Astrocyte (in vitro differentiated cells and primary cell): ENCODE measurements around the gene KBTBD13. TPM values are rescaled to one million over a fixed set of nuclear protein-coding genes. Genes with fewer than 3 reads are reported as not detected.
A peak's percentile ranks its signal among the peaks of the same experiment; 100 is the strongest.

Source experiments
- DNase-seq: peaks from one replicate; pipeline ENCODE4 v3.0.0-alpha.2; 2010; ENCODE audit warnings: low read depth
- FAIRE-seq: peaks from 2 replicates; lab custom pipeline; 2011; peaks lifted over from hg19 to GRCh38; lab: Jason Lieb, UNC
- H2AFZ ChIP-seq: 2 replicates; pipeline ENCODE4 v1.6.0; 2012; ENCODE audit warnings: low read depth, low read length, inconsistent platforms
- H3K27ac ChIP-seq: 2 replicates; pipeline ENCODE4 v1.5.1; 2011; ENCODE audit warnings: low read depth, low read length, inconsistent platforms
- H3K27me3 ChIP-seq: 2 replicates; pipeline ENCODE4 v1.6.0; 2011; ENCODE audit warnings: low read length, inconsistent platforms; ENCODE audit not compliant: insufficient read depth
- H3K36me3 ChIP-seq: 2 replicates; pipeline ENCODE4 v1.5.1; 2011; ENCODE audit warnings: low read length, inconsistent platforms; ENCODE audit not compliant: insufficient read depth
- H3K4me1 ChIP-seq: 2 replicates; pipeline ENCODE4 v1.5.1; 2011; ENCODE audit warnings: low read length, inconsistent platforms; ENCODE audit not compliant: insufficient read depth
- H3K4me2 ChIP-seq: 2 replicates; pipeline ENCODE4 v1.6.0; 2012; ENCODE audit warnings: low read length, inconsistent platforms
- H3K4me3 ChIP-seq: 2 replicates; pipeline ENCODE4 v1.5.1; 2011; ENCODE audit warnings: low read depth, mild to moderate bottlenecking, low read length, inconsistent platforms; ENCODE audit not compliant: insufficient read depth
- H3K79me2 ChIP-seq: 2 replicates; pipeline ENCODE4 v1.6.0; 2012; ENCODE audit warnings: mild to moderate bottlenecking, low read length, inconsistent platforms; ENCODE audit not compliant: insufficient read depth
- H3K9ac ChIP-seq: 2 replicates; pipeline ENCODE4 v1.6.0; 2012; ENCODE audit warnings: mild to moderate bottlenecking, low read length, inconsistent platforms
- H3K9me3 ChIP-seq: 2 replicates; pipeline ENCODE4 v1.5.1; 2012; ENCODE audit warnings: low read depth, mild to moderate bottlenecking, low read length, inconsistent platforms; ENCODE audit not compliant: insufficient read depth
- H4K20me1 ChIP-seq: 2 replicates; pipeline ENCODE4 v1.6.0; 2012; ENCODE audit warnings: low read length, inconsistent platforms; ENCODE audit not compliant: insufficient read depth
- H3K27ac Mint-ChIP-seq: one replicate; pipeline ENCODE4 v1.8.0; 2021; ENCODE audit warnings: mild to moderate bottlenecking, mixed read lengths; ENCODE audit not compliant: unreplicated experiment
- H3K27me3 Mint-ChIP-seq: one replicate; pipeline ENCODE4 v1.8.0; 2021; ENCODE audit warnings: low read depth, mixed read lengths; ENCODE audit not compliant: unreplicated experiment
- H3K36me3 Mint-ChIP-seq: one replicate; pipeline ENCODE4 v1.8.0; 2021; ENCODE audit warnings: low read depth, mixed read lengths; ENCODE audit not compliant: unreplicated experiment
- H3K4me1 Mint-ChIP-seq: one replicate; pipeline ENCODE4 v1.8.0; 2021; ENCODE audit warnings: low read depth, mixed read lengths; ENCODE audit not compliant: unreplicated experiment
- H3K4me3 Mint-ChIP-seq: one replicate; pipeline ENCODE4 v1.8.0; 2021; ENCODE audit warnings: mild to moderate bottlenecking, moderate library complexity, mixed read lengths; ENCODE audit not compliant: unreplicated experiment
- H3K9me3 Mint-ChIP-seq: one replicate; pipeline ENCODE4 v1.8.0; 2021; ENCODE audit warnings: mild to moderate bottlenecking, mixed read lengths; ENCODE audit not compliant: unreplicated experiment
- EZH2 ChIP-seq: IDR thresholded peaks from 2 replicates; pipeline ENCODE4 v1.6.1; 2012; ENCODE audit warnings: mild to moderate bottlenecking, low read length, inconsistent platforms; ENCODE audit not compliant: insufficient read depth
- total RNA-seq: library from RNA; stranded (reverse); gene quantifications from 2 replicates; pipeline ENCODE4 v1.2.1, GENCODE V29; 2021
- TF ChIP-seq, protein P1 (sequence below): IDR thresholded peaks from 2 replicates; pipeline ENCODE4 v1.5.1; 2011; ENCODE audit warnings: low read depth, mild to moderate bottlenecking, inconsistent platforms, low read length, moderate library complexity; ENCODE audit not compliant: insufficient read depth

The KBTBD13 gene
- total RNA-seq, 1 donor from 2014 or later: not detected

DNA sequence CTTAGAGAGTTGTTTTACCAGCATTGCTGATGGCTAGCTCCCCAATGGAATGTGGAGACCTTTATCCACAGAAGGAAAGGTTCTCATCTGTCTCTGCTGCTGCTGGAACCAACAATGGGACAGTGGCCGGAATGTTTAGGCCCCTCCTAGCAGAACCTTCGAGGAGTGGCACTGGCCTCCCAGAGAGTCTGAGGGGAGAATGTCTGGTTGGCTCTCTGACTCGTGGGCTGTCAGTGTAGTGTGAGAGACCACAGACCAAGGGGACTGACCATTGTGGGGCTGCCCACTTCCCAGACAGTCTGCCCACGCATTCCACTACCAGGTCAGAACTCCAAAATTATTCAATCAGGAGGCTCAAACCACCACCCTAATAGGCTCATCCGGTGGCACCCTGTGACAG is 13.8 kb upstream of the KBTBD13 start:
- no peaks in the 10 kb centered on the region for H3K4me1 ChIP-seq
- H3K4me1 Mint-ChIP-seq: peaks cover 25% of the 10 kb centered on the region
- H3K4me2 ChIP-seq: no peak overlapping the region
- peaks cover 5% of the 10 kb centered on the region for H3K9me3 Mint-ChIP-seq
- FAIRE-seq (no peak), DNase-seq (no peak)
- TF ChIP-seq, protein P1, sequence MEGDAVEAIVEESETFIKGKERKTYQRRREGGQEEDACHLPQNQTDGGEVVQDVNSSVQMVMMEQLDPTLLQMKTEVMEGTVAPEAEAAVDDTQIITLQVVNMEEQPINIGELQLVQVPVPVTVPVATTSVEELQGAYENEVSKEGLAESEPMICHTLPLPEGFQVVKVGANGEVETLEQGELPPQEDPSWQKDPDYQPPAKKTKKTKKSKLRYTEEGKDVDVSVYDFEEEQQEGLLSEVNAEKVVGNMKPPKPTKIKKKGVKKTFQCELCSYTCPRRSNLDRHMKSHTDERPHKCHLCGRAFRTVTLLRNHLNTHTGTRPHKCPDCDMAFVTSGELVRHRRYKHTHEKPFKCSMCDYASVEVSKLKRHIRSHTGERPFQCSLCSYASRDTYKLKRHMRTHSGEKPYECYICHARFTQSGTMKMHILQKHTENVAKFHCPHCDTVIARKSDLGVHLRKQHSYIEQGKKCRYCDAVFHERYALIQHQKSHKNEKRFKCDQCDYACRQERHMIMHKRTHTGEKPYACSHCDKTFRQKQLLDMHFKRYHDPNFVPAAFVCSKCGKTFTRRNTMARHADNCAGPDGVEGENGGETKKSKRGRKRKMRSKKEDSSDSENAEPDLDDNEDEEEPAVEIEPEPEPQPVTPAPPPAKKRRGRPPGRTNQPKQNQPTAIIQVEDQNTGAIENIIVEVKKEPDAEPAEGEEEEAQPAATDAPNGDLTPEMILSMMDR: no peak
- TF ChIP-seq EZH2: no peak
- no peak overlapping the region for H3K27ac Mint-ChIP-seq
- H2AFZ ChIP-seq: no peak overlapping the region
- H3K9me3 ChIP-seq: peaks cover 2% of the 10 kb centered on the region
- no peaks in the 10 kb centered on the region for H4K20me1 ChIP-seq
- peaks cover 2% of the 10 kb centered on the region for H3K36me3 Mint-ChIP-seq
- H3K27me3 Mint-ChIP-seq: peaks cover 26% of the 10 kb centered on the region
- H3K36me3 ChIP-seq: no peaks in the 10 kb centered on the region
- no peak overlapping the region for H3K9ac ChIP-seq
- H3K4me3 Mint-ChIP-seq: no peak overlapping the region
- H3K4me3 ChIP-seq: no peak overlapping the region
- no peaks in the 10 kb centered on the region for H3K79me2 ChIP-seq
- no peak overlapping the region for H3K27ac ChIP-seq
- H3K27me3 ChIP-seq: peaks cover 70% of the 10 kb centered on the region

DNA sequence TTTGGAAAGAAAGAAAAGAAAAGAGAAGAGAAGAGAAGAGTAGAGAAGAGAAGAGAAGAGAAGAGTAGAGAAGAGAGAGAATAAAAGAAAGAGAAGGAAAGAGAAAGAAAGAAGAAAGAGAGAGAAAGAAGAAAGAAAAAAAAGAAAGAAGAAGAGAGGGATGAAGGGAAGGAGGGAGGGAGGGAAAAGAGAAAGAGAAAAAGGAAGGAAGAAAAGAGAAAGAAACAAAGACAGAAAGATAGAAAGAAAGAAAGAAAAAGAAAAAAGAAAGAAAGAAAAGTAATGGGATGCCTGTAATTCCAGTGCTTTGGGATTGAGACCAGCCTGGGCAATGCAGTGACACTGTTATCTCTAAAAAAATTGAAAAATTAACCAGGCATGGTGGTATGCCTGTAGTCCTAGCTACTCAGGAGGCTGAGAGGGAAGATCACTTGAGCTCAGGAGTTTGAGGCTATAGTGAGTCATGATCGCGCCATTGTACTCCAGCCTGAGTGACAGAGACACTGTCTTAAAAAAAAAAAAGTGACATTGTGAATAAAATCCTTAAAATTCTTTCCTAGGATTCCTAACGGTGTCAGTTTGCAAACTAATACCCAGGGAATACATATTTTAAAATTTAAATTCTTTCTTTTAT is 10.4 kb upstream of the KBTBD13 start:
- Histone ChIP-seq H3K79me2 (no peaks in the 10 kb centered on the region), H3K4me3 (no peak overlapping the region), H2AFZ (no peak overlapping the region), H3K9ac (no peak overlapping the region), H3K4me1 (peaks cover 17% of the 10 kb centered on the region), H3K27me3 (peaks cover 44% of the 10 kb centered on the region), H3K36me3 (no peaks in the 10 kb centered on the region), H4K20me1 (no peaks in the 10 kb centered on the region), H3K4me2 (no peak overlapping the region), H3K27ac (no peak overlapping the region), H3K9me3 (no peaks in the 10 kb centered on the region)
- no peaks in the 10 kb centered on the region for H3K9me3 Mint-ChIP-seq
- H3K4me1 Mint-ChIP-seq: peaks cover 30% of the 10 kb centered on the region
- H3K4me3 Mint-ChIP-seq: no peak overlapping the region
- H3K27me3 Mint-ChIP-seq: peaks cover 42% of the 10 kb centered on the region
- no peak overlapping the region for H3K27ac Mint-ChIP-seq
- no peaks in the 10 kb centered on the region for H3K36me3 Mint-ChIP-seq
- FAIRE-seq (no peak), DNase-seq (peak; percentile 36)
- no peak for TF ChIP-seq EZH2
- TF ChIP-seq, protein P1: no peak

DNA sequence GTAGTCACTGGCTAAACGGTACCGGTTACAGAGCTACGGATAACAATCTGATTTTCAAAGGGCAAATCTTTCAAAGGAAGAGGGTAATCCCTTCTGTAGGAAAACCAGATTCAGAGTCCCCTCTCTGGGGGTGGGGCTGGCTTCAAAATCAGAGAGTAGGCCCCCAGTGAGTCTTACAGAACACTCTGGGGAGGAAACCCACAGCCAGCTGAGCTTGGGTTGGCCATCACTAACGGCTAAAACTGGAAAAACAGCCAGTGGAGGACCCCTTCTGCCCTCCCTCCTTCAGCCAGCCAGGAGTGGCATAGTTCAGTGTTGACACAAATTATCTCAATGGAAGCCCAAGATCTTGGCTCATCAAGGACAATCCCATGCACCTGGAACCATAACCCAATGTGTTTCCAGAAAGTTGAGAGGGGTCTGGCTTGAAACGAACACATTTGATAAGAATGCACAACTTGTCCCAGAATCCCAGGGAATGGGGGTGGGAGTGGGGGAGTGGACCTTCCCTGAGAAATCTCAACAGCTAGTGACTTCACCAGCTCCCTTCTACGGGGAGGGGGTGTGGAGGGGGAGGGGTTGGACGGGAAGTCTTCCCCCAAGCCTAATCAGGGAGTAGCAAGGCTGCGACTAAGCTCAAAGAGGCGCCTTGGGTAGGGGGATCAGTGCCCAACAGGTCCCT is 9.8 kb upstream of the KBTBD13 start:
- H3K27me3 Mint-ChIP-seq: peaks cover 43% of the 10 kb centered on the region
- Histone ChIP-seq H3K9me3 (no peaks in the 10 kb centered on the region), H3K9ac (no peak overlapping the region), H2AFZ (no peak overlapping the region), H3K4me2 (no peak overlapping the region), H3K27me3 (peaks cover 41% of the 10 kb centered on the region), H4K20me1 (no peaks in the 10 kb centered on the region), H3K4me3 (no peak overlapping the region), H3K27ac (no peak overlapping the region), H3K4me1 (peaks cover 22% of the 10 kb centered on the region), H3K36me3 (no peaks in the 10 kb centered on the region), H3K79me2 (no peaks in the 10 kb centered on the region)
- FAIRE-seq (no peak), DNase-seq (no peak)
- no peak for TF ChIP-seq EZH2
- TF ChIP-seq, protein P1: no peak
- no peak overlapping the region for H3K4me3 Mint-ChIP-seq
- peaks cover 30% of the 10 kb centered on the region for H3K4me1 Mint-ChIP-seq
- no peaks in the 10 kb centered on the region for H3K9me3 Mint-ChIP-seq
- no peaks in the 10 kb centered on the region for H3K36me3 Mint-ChIP-seq
- no peak overlapping the region for H3K27ac Mint-ChIP-seq
